ENCODE data around the gene DLK1.

Gene DLK1

GRCh38 chr14:100780246-100780645 lies 53.6 kb downstream of the DLK1 start:
- no peak for DNase-seq

- DNase-seq: no peak
Measured at GRCh38 chr14:100780646-100781355, 54.1 kb downstream of the DLK1 start.

- DNase-seq: no peak
Measured at GRCh38 chr14:100781952-100782351, 55.3 kb downstream of the DLK1 start.

- no peak for DNase-seq
Measured at GRCh38 chr14:100782516-100783320, 56.0 kb downstream of the DLK1 start.

GRCh38 chr14:100783630-100784370 lies 57.1 kb downstream of the DLK1 start:
- no peak for DNase-seq

- no peak for DNase-seq
Measured at GRCh38 chr14:100784523-100785337, 58.0 kb downstream of the DLK1 start.

GRCh38 chr14:100785338-100785615 lies 58.6 kb downstream of the DLK1 start:
- no peak for DNase-seq

GRCh38 chr14:100785626-100786025 lies 58.9 kb downstream of the DLK1 start:
- no peak for DNase-seq

GRCh38 chr14:100786131-100786530 lies 59.4 kb downstream of the DLK1 start:
- DNase-seq: no peak

- no peak for DNase-seq
Measured at GRCh38 chr14:100786576-100787219, 60.0 kb downstream of the DLK1 start.

- no peak for DNase-seq
Measured at GRCh38 chr14:100787659-100788058, 61.0 kb downstream of the DLK1 start.

All from CD4-positive, alpha-beta T cell treated with Interleukin-17A for 4 hours (primary cell).